ENCODE results near the gene NSD1. TPM values are rescaled to one million over a fixed set of nuclear protein-coding genes. Genes with fewer than 3 reads are reported as not detected.
"Not testable (repeated sequence)": the region's sequence is repeated elsewhere in the genome, so short reads cannot be mapped to it uniquely, and the experiment has no call there.

The NSD1 gene
- total and polyA plus RNA-seq, 2 experiments from 2014 or later = 26.6 to 28.8 TPM

- Histone ChIP-seq H3K4me1 (ENCODE audit: insufficient read depth) (no peaks in the 10 kb centered on the region), H3K36me3 (replicated peaks; ENCODE audit: insufficient read depth, low read depth) (peaks cover 3% of the 10 kb centered on the region), H3K9me2 (replicated peaks; ENCODE audit: insufficient read depth) (no peaks in the 10 kb centered on the region), H3K9me3 (ENCODE audit: low read depth) (no peaks in the 10 kb centered on the region), H3K79me2 (peaks cover 97% of the 10 kb centered on the region), H3K4me2 (no peak overlapping the region), H3K27me3 (no peaks in the 10 kb centered on the region), H3K27ac (no peak overlapping the region), H4K20me1 (ENCODE audit: insufficient read depth, poor library complexity, severe bottlenecking) (peaks cover 31% of the 10 kb centered on the region), H2AFZ (no peak overlapping the region), H3K4me3 (no peak overlapping the region)
- TF ChIP-seq EZH2 (IDR thresholded peaks at IDR 0.05; ENCODE audit: borderline replicate concordance) = no peak
- TF ChIP-seq EZH2phosphoT487 (IDR thresholded peaks at IDR 0.05; ENCODE audit: low read depth, severe bottlenecking, unreplicated experiment) = no peak
- TF ChIP-seq CTCF (IDR thresholded peaks at IDR 0.05; ENCODE audit: poor library complexity) = no peak
- 96% methylated on average over 1 of the region's 1 CpG for WGBS (ENCODE audit: low lambda C conversion rate, missing lambda C conversion rate)
- DNase-seq (ENCODE audit: low spot score) = no peak
These were observed 9.2 kb downstream of the NSD1 start for GRCh38 chr5:177142778-177143177.

- Histone ChIP-seq H4K20me1 (ENCODE audit: insufficient read depth, poor library complexity, severe bottlenecking) (peaks cover 13% of the 10 kb centered on the region), H2AFZ (no peak overlapping the region), H3K4me3 (no peak overlapping the region), H3K36me3 (replicated peaks; ENCODE audit: insufficient read depth, low read depth) (peaks cover 3% of the 10 kb centered on the region), H3K79me2 (peaks cover 97% of the 10 kb centered on the region), H3K4me1 (ENCODE audit: insufficient read depth) (no peaks in the 10 kb centered on the region), H3K27me3 (no peaks in the 10 kb centered on the region), H3K9me2 (replicated peaks; ENCODE audit: insufficient read depth) (no peaks in the 10 kb centered on the region), H3K27ac (no peak overlapping the region), H3K4me2 (no peak overlapping the region), H3K9me3 (ENCODE audit: low read depth) (no peaks in the 10 kb centered on the region)
- TF ChIP-seq EZH2phosphoT487 (IDR thresholded peaks at IDR 0.05; ENCODE audit: low read depth, severe bottlenecking, unreplicated experiment) (no peak), EZH2 (IDR thresholded peaks at IDR 0.05; ENCODE audit: borderline replicate concordance) (no peak), CTCF (IDR thresholded peaks at IDR 0.05; ENCODE audit: poor library complexity) (no peak)
- 94% methylated on average over 17 of the region's 17 CpGs for WGBS (ENCODE audit: low lambda C conversion rate, missing lambda C conversion rate)
- no peak for DNase-seq (ENCODE audit: low spot score)
These were observed 13.5 kb downstream of the NSD1 start for GRCh38 chr5:177146891-177147638.

- Histone ChIP-seq H4K20me1 (ENCODE audit: insufficient read depth, poor library complexity, severe bottlenecking) (peaks cover 11% of the 10 kb centered on the region), H3K79me2 (peaks cover 89% of the 10 kb centered on the region)
These were observed 16.5 kb downstream of the NSD1 start for GRCh38 chr5:177150061-177150460.

GRCh38 chr5:177154003-177154643 is 20.6 kb downstream of the NSD1 start:
- H2AFZ ChIP-seq = no peak overlapping the region
- no peaks in the 10 kb centered on the region for H3K36me3 ChIP-seq (replicated peaks; ENCODE audit: insufficient read depth, low read depth)
- peak overlapping the region; percentile 62 for H3K27ac ChIP-seq
- no peak overlapping the region for H3K4me3 ChIP-seq
- H3K9me2 ChIP-seq (replicated peaks; ENCODE audit: insufficient read depth) = no peaks in the 10 kb centered on the region
- WGBS (ENCODE audit: low lambda C conversion rate, missing lambda C conversion rate) = 61% methylated on average over 6 of the region's 6 CpGs
- TF ChIP-seq EZH2phosphoT487 (IDR thresholded peaks at IDR 0.05; ENCODE audit: low read depth, severe bottlenecking, unreplicated experiment) = no peak
- no peak for TF ChIP-seq CTCF (IDR thresholded peaks at IDR 0.05; ENCODE audit: poor library complexity)
- TF ChIP-seq EZH2 (IDR thresholded peaks at IDR 0.05; ENCODE audit: borderline replicate concordance) = no peak
- no peaks in the 10 kb centered on the region for H3K27me3 ChIP-seq
- peak overlapping the region; percentile 36 for H3K4me2 ChIP-seq
- H3K4me1 ChIP-seq (ENCODE audit: insufficient read depth) = peaks cover 9% of the 10 kb centered on the region
- H3K79me2 ChIP-seq = peaks cover 90% of the 10 kb centered on the region
- peak; percentile 51 for DNase-seq (ENCODE audit: low spot score)
- H4K20me1 ChIP-seq (ENCODE audit: insufficient read depth, poor library complexity, severe bottlenecking) = peaks cover 20% of the 10 kb centered on the region
- H3K9me3 ChIP-seq (ENCODE audit: low read depth) = no peaks in the 10 kb centered on the region

More at GRCh38 chr5:177150061-177150460, 16.5 kb downstream of the NSD1 start:
- H3K4me1 ChIP-seq (ENCODE audit: insufficient read depth); H3K4me3 ChIP-seq; H3K36me3 ChIP-seq (replicated peaks; ENCODE audit: insufficient read depth, low read depth); H3K4me2 ChIP-seq; DNase-seq (ENCODE audit: low spot score); H3K9me2 ChIP-seq (replicated peaks; ENCODE audit: insufficient read depth); H3K9me3 ChIP-seq (ENCODE audit: low read depth); H3K27me3 ChIP-seq; H3K27ac ChIP-seq; H2AFZ ChIP-seq: not testable (repeated sequence)
- WGBS (ENCODE audit: low lambda C conversion rate, missing lambda C conversion rate) = 95% methylated on average over 17 of the region's 17 CpGs
